K562 (cell line): ENCODE measurements around the gene FGF12. TPM values are rescaled to one million over a fixed set of nuclear protein-coding genes. Genes with fewer than 3 reads are reported as not detected.

Source experiments
- ATAC-seq: fragments of 200-7000 bp; cut with Tn5 transposase; 3 replicates; pipeline ENCODE4 v1.9.1; 2020; ENCODE audit warnings: moderate library complexity
- BruUV-seq: library from RNA; stranded (reverse); fragments of 400-500 nt; replicated peaks from 2 replicates; lab custom pipeline; 2021; lab: Mats Ljungman, UMichigan
- CTCF ChIA-PET: fragments of 300-600 bp; formaldehyde crosslinking; extraction: SDS; loops from one replicate; lab custom pipeline; 2021; ENCODE audit warnings: low intra/inter-chr PET ratio; lab: Yijun Ruan, JAX
- POLR2A ChIA-PET: fragments of 300-600, 350-650 bp; sonication (Branson Sonifier 250); formaldehyde crosslinking; extraction: SDS; loops from one replicate; lab custom pipeline; 2021; ENCODE audit warnings: antibody characterized with exemption, inconsistent platforms; lab: Yijun Ruan, JAX
- DNase-seq, 4 experiments: peaks; one replicate each; pipeline versions ENCODE4 v3.0.0 to v3.0.0-alpha.2; 2011 to 2018; ENCODE audit warnings: low spot score in 3 of 4, mixed read lengths in 3 of 4; ENCODE audit errors: extremely low read depth in 1 of 4
- FAIRE-seq: peaks from 2 replicates; lab custom pipeline; 2011; peaks lifted over from hg19 to GRCh38; lab: Jason Lieb, UNC
- H2AFZ ChIP-seq: 2 replicates; pipeline ENCODE4 v1.6.0; 2011; ENCODE audit warnings: low read depth, low read length, control low read depth, inconsistent platforms
- H3K27ac ChIP-seq: fragments of 200-600 bp; 3 replicates; pipeline ENCODE4 v1.8.0; 2011; ENCODE audit warnings: low read depth, mild to moderate bottlenecking, control low read depth, inconsistent platforms, low read length, moderate library complexity, mixed read lengths; ENCODE audit errors: extremely low read depth
- H3K27me3 ChIP-seq, 2 experiments: fragments of 300-600 bp in 1 of 2; 2 replicates in 1 of 2; 3 replicates in 1 of 2; pipeline versions ENCODE4 v1.6.0 to v1.8.0; 2011; ENCODE audit warnings: inconsistent platforms in 2 of 2, low read length in 2 of 2, mild to moderate bottlenecking in 1 of 2, mixed read lengths in 1 of 2, moderate library complexity in 1 of 2; ENCODE audit not compliant: control insufficient read depth in 2 of 2, insufficient read depth in 2 of 2
- H3K36me3 ChIP-seq: fragments of 300-600 bp; 3 replicates; pipeline ENCODE4 v1.8.0; 2011; ENCODE audit warnings: mild to moderate bottlenecking, low read length, inconsistent platforms; ENCODE audit not compliant: control insufficient read depth, insufficient read depth
- H3K4me1 ChIP-seq, 2 experiments: fragments of 200-600 bp in 1 of 2; replicated peaks in 1 of 2; 2 replicates in 1 of 2; 3 replicates in 1 of 2; pipeline versions ENCODE4 v1.5.1 to v1.8.0; 2011; ENCODE audit warnings: inconsistent platforms in 2 of 2, low read length in 2 of 2, mild to moderate bottlenecking in 1 of 2, mixed read lengths in 1 of 2, moderate library complexity in 1 of 2; ENCODE audit not compliant: control insufficient read depth in 2 of 2, insufficient read depth in 2 of 2
- H3K4me2 ChIP-seq: 2 replicates; pipeline ENCODE4 v1.6.1; 2011; ENCODE audit warnings: low read length, control low read depth, inconsistent platforms, mixed read lengths; ENCODE audit not compliant: insufficient read depth
- H3K4me3 ChIP-seq: fragments of 200-600 bp; sonication (generic), shearing (Covaris generic); 2 replicates; pipeline ENCODE4 v1.5.1; 2016; ENCODE audit warnings: control low read depth, inconsistent platforms
- H3K79me2 ChIP-seq: fragments of 200-600 bp; 3 replicates; pipeline ENCODE4 v1.8.0; 2011; ENCODE audit warnings: low read length, inconsistent platforms; ENCODE audit not compliant: control insufficient read depth, insufficient read depth
- H3K9ac ChIP-seq, 2 experiments: 2 replicates each; pipeline versions ENCODE4 v1.6.0 to v1.6.1; 2011; ENCODE audit warnings: low read depth in 2 of 2, low read length in 2 of 2, control low read depth in 1 of 2, inconsistent platforms in 1 of 2, mild to moderate bottlenecking in 1 of 2, mixed read lengths in 1 of 2; ENCODE audit not compliant: insufficient read depth in 1 of 2
- H3K9me1 ChIP-seq: one replicate; pipeline ENCODE4 v1.6.0; 2011; ENCODE audit warnings: inconsistent platforms, mild to moderate bottlenecking, low read length, moderate library complexity; ENCODE audit not compliant: control insufficient read depth, insufficient read depth
- H3K9me3 ChIP-seq: replicated peaks from 2 replicates; pipeline ENCODE4 v1.5.1; 2011; ENCODE audit warnings: low read depth, low read length, inconsistent platforms; ENCODE audit not compliant: control insufficient read depth, insufficient read depth
- H4K20me1 ChIP-seq: replicated peaks from 2 replicates; pipeline ENCODE4 v1.6.1; 2011; ENCODE audit warnings: low read length, inconsistent platforms, mixed read lengths; ENCODE audit not compliant: control insufficient read depth, insufficient read depth
- HIVEP1 ChIP-seq: fragments of 250-450 bp; sonication (Bioruptor Pico); IDR thresholded peaks from 2 replicates; pipeline ENCODE4 v1.4.0; 2020; ENCODE audit warnings: mild to moderate bottlenecking
- MED1 ChIP-seq: sonication (generic); formaldehyde crosslinking; IDR thresholded peaks from 2 replicates; pipeline ENCODE4 v1.8.1; 2023; ENCODE audit warnings: missing genetic modification reagents, borderline replicate concordance
- MEF2D ChIP-seq: conservative IDR thresholded peaks from 2 replicates; pipeline ENCODE4 v1.6.1; 2016; ENCODE audit warnings: low read depth, missing genetic modification characterization, missing compliant biosample characterization
- POLR2B ChIP-seq: fragments of 450-650 bp; IDR thresholded peaks from 2 replicates; pipeline ENCODE4 v1.6.1; 2018; ENCODE audit warnings: low read depth; ENCODE audit not compliant: partially characterized antibody
- POLR3G ChIP-seq: IDR thresholded peaks from 2 replicates; pipeline ENCODE4 v1.6.1; 2011; ENCODE audit not compliant: insufficient read length, insufficient replicate concordance; ENCODE audit errors: extremely low read depth
- RBM25 ChIP-seq: fragments of 200-400 bp; formaldehyde crosslinking; IDR thresholded peaks from 2 replicates; pipeline ENCODE4 v1.6.1; 2018; ENCODE audit warnings: low read length, low read depth, moderate library complexity; ENCODE audit not compliant: severe bottlenecking
- SETDB1 ChIP-seq: IDR thresholded peaks from one replicate; pipeline ENCODE4 v1.6.1; 2012; ENCODE audit warnings: low read length, control low read depth, inconsistent platforms
- THRA ChIP-seq: fragments of 450-650 bp; IDR thresholded peaks from 2 replicates; pipeline ENCODE4 v1.6.1; 2017; ENCODE audit warnings: mild to moderate bottlenecking, moderate library complexity
- ZNF316 ChIP-seq: fragments of 450-650 bp; IDR thresholded peaks from 2 replicates; pipeline ENCODE4 v1.6.1; 2016
- ZNF668 ChIP-seq: fragments of 250-450 bp; sonication (Bioruptor Pico); IDR thresholded peaks from 2 replicates; pipeline ENCODE4 v1.8.0; 2022; ENCODE audit warnings: mild to moderate bottlenecking, inconsistent platforms
- ZNF75A ChIP-seq: fragments of 450-650 bp; formaldehyde crosslinking; IDR thresholded peaks from 2 replicates; pipeline ENCODE4 v1.4.0; 2020; ENCODE audit warnings: mild to moderate bottlenecking
- WGBS: fragments of 100-300 bp; shearing (Covaris generic); methylation state at CpG from one replicate; pipeline ENCODE4 v1.1.6; 2016; ENCODE audit warnings: low coverage, mixed read lengths; ENCODE audit not compliant: insufficient coverage; ENCODE audit errors: missing lambda C conversion rate; 5-methylcytosine and 5-hydroxymethylcytosine counted together
- in situ Hi-C: fragments of 300-500 bp; cut with MboI; formaldehyde crosslinking; loops from 4 replicates; pipeline ENCODE4 v1.15.0; 2018; ENCODE audit warnings: inconsistent platforms, mixed read lengths
- intact Hi-C: fragments of 100-400 bp; cut with micrococcal nuclease; formaldehyde crosslinking; loops from 2 replicates; pipeline ENCODE4 v1.14.2; 2022
- polyA plus RNA-seq, 8 experiments: library from polyadenylated mRNA; depleted of rRNA in 4 of 8; stranded (reverse) in 5 of 8; unstranded in 3 of 8; fragments of >200 nt; fragmentation: Nextera tagmentation in 2 of 8; fragmentation: Illumina TruSeq in 1 of 8; extraction: Ambion mirVana in 2 of 8; extraction: Trizol in 1 of 8; gene quantifications; 2 replicates each; pipeline versions ENCODE4 v1.2.1 to v1.2.3, GENCODE V29; 2011 to 2014; ENCODE audit warnings: inconsistent platforms in 1 of 8, missing spikeins in 1 of 8
- total RNA-seq, 7 experiments: library from RNA; depleted of rRNA in 6 of 7; stranded (reverse); fragments of >200 nt in 6 of 7; fragmentation: Illumina TruSeq in 2 of 7; extraction: Trizol in 2 of 7; gene quantifications; 2 replicates each; pipeline versions ENCODE4 v1.2.1 to v1.2.3, GENCODE V29; 2011 to 2021; ENCODE audit warnings: low replicate concordance in 1 of 7
- TF ChIP-seq, protein P1 (sequence below): fragments of 450-650 bp; formaldehyde crosslinking; IDR thresholded peaks from 2 replicates; pipeline ENCODE4 v1.4.0; 2020; ENCODE audit warnings: mild to moderate bottlenecking, moderate library complexity

The FGF12 gene
- total and polyA plus RNA-seq, 9 of the 15 experiments (the other 6 are each of a cell fraction or from before 2014, with no cell fraction given): not detected

DNA sequence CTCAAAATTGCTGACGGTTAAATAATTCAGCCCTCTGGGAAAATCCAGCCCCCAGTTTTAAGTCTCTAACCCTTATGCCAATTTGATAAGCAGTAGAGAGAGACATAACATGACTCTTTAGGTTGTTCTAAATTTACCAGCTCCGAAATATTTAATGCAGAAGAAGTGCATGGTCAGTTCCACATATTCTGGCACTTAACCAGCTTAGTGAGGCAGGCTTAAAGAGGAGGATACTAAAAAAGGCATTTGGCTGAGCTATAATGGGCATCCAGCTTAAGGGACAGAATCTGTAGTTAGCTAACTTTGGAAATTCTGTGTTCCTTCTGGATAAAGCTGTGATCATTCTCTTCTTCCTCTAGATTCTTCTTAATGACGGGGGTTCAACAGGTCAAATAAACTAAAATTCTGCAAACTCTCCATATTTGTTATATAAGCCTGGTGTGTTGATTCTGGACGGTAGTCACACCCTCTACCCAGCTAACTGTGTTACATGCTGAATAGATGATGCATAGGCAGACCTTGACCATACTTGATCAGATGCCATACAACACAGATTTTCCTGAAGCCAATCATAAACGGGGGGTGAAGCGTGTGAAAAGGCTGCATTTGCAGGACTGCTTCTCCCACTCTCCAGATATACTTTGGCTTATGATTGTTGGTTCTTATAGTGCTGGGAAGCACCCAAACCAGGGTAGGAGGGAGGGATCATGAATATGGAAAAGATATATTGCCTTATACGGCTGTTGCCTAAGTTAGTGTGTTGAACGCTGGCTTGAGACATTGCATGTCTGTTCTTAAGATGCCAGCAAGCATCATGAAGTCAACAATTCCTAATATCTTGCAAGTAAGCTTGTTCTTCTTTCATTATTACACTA lies 118.4 kb downstream of the FGF12 start:
- H3K9me1 ChIP-seq: no peaks in the 10 kb centered on the region
- CTCF ChIA-PET: no interaction called here
- WGBS: 2% methylated on average over 8 of the region's 8 CpGs
- H3K4me2 ChIP-seq: no peak overlapping the region
- no peak overlapping the region for H3K9ac ChIP-seq
- no peak for DNase-seq
- in situ Hi-C loops (no loop called here), intact Hi-C loops (no loop called here)
- no peak for FAIRE-seq
- no peaks in the 10 kb centered on the region for H3K36me3 ChIP-seq
- H3K4me1 ChIP-seq: no peaks in the 10 kb centered on the region
- H3K4me3 ChIP-seq: no peak overlapping the region
- POLR2A ChIA-PET: no interaction called here
- H3K79me2 ChIP-seq: no peaks in the 10 kb centered on the region
- no peaks in the 10 kb centered on the region for H4K20me1 ChIP-seq
- no peaks in the 10 kb centered on the region; the same call in 1 of the 2 replicates for H3K9me3 ChIP-seq
- H2AFZ ChIP-seq: no peak overlapping the region
- no TSS peak for BruUV-seq
- no peaks in the 10 kb centered on the region for H3K27me3 ChIP-seq
- no peak for ATAC-seq
- TF ChIP-seq MED1: no peak
- no peak for TF ChIP-seq ZNF668 (CRISPR knock-in tag)
- no peak for TF ChIP-seq POLR2B
- peak; percentile 23; the same call in 1 of the 2 replicates for TF ChIP-seq ZNF316
- no peak for TF ChIP-seq MEF2D (tag)
- no peak overlapping the region for H3K27ac ChIP-seq

DNA sequence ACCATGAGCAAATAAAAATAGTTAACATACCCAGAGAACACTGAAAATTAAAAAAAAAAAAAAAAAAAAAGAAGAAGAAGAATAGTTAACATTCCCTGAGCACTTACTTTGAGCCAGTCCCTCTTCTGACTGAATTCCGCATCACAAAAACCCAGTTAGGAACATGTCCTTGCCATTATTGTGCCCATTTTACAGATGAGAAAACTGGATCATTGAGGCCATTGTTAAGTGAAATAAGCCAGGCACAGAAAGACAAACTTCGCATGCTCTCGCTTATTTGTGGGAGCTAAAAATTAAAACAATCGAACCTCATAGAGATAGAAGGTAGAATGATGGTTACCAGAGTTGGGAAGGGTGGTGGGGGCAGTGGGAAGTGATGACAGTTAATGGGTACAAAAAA lies 119.5 kb downstream of the FGF12 start:
- FAIRE-seq: no peak
- no peak overlapping the region for H3K27ac ChIP-seq
- H3K27me3 ChIP-seq: no peaks in the 10 kb centered on the region
- 0% methylated on average over 4 of the region's 4 CpGs for WGBS
- ATAC-seq: no peak
- in situ Hi-C loops (no loop called here), intact Hi-C loops (no loop called here)
- no peak overlapping the region for H3K9ac ChIP-seq
- BruUV-seq: no TSS peak
- no peak overlapping the region for H3K4me2 ChIP-seq
- H3K4me1 ChIP-seq: no peaks in the 10 kb centered on the region
- H3K4me3 ChIP-seq: no peak overlapping the region
- no peaks in the 10 kb centered on the region for H3K9me1 ChIP-seq
- no peaks in the 10 kb centered on the region for H3K79me2 ChIP-seq
- no peaks in the 10 kb centered on the region; the same call in 1 of the 2 replicates for H3K9me3 ChIP-seq
- CTCF ChIA-PET: no interaction called here
- H3K36me3 ChIP-seq: no peaks in the 10 kb centered on the region
- no peak for DNase-seq
- POLR2A ChIA-PET: no interaction called here
- H2AFZ ChIP-seq: no peak overlapping the region
- no peak for TF ChIP-seq POLR3G
- TF ChIP-seq ZNF75A (CRISPR knock-in tag): no peak
- no peak for TF ChIP-seq HIVEP1 (CRISPR knock-in tag)
- no peak for TF ChIP-seq SETDB1
- peak; percentile 38 for TF ChIP-seq RBM25
- no peak for TF ChIP-seq THRA
- TF ChIP-seq, protein P1, sequence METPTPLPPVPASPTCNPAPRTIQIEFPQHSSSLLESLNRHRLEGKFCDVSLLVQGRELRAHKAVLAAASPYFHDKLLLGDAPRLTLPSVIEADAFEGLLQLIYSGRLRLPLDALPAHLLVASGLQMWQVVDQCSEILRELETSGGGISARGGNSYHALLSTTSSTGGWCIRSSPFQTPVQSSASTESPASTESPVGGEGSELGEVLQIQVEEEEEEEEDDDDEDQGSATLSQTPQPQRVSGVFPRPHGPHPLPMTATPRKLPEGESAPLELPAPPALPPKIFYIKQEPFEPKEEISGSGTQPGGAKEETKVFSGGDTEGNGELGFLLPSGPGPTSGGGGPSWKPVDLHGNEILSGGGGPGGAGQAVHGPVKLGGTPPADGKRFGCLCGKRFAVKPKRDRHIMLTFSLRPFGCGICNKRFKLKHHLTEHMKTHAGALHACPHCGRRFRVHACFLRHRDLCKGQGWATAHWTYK (CRISPR knock-in tag): no peak
- TF ChIP-seq, all 486 proteins: peak for 1
- H4K20me1 ChIP-seq: no peaks in the 10 kb centered on the region
